Transverse colon (tissue), 4 donors: Measurements from ENCODE around the gene DDX52.

Source experiments
- CTCF ChIP-seq, 5 experiments: fragments of 200-600 bp in 3 of 5; fragments of 450-650 bp in 2 of 5; sonication (generic) in 3 of 5; IDR thresholded peaks; 1 replicate in 2 of 5; 2 replicates in 3 of 5; pipeline ENCODE4 v1.5.1; 2016 to 2017; ENCODE audit warnings: antibody characterized with exemption in 5 of 5, inconsistent platforms in 3 of 5, mild to moderate bottlenecking in 2 of 5, moderate library complexity in 1 of 5
- POLR2A ChIP-seq: fragments of 450-650 bp; IDR thresholded peaks from one replicate; pipeline ENCODE4 v1.6.1; 2016; ENCODE audit warnings: antibody characterized with exemption, mild to moderate bottlenecking, moderate library complexity
- POLR2AphosphoS5 ChIP-seq, 3 donors: sonication (generic); formaldehyde crosslinking; IDR thresholded peaks; one replicate each; pipeline ENCODE4 v1.6.1; 2016; ENCODE audit warnings: antibody characterized with exemption in 3 of 3

GRCh38 chr17:37567137-37567536, 76.1 kb downstream of the DDX52 start:
- TF ChIP-seq CTCF (IDR thresholded peaks at IDR 0.05) = no peak
- TF ChIP-seq POLR2A = no peak
- TF ChIP-seq POLR2AphosphoS5 (IDR thresholded peaks at IDR 0.05) = no peak
